Measurements from ENCODE around the gene SNRPA1. TPM values are rescaled to one million over a fixed set of nuclear protein-coding genes. Genes with fewer than 3 reads are reported as not detected.

Gene SNRPA1
- total and polyA plus RNA-seq, 2 of the 13 experiments (the other 11 are each of a cell fraction or from before 2014, with no cell fraction given) = 41.2 to 108 TPM

DNA sequence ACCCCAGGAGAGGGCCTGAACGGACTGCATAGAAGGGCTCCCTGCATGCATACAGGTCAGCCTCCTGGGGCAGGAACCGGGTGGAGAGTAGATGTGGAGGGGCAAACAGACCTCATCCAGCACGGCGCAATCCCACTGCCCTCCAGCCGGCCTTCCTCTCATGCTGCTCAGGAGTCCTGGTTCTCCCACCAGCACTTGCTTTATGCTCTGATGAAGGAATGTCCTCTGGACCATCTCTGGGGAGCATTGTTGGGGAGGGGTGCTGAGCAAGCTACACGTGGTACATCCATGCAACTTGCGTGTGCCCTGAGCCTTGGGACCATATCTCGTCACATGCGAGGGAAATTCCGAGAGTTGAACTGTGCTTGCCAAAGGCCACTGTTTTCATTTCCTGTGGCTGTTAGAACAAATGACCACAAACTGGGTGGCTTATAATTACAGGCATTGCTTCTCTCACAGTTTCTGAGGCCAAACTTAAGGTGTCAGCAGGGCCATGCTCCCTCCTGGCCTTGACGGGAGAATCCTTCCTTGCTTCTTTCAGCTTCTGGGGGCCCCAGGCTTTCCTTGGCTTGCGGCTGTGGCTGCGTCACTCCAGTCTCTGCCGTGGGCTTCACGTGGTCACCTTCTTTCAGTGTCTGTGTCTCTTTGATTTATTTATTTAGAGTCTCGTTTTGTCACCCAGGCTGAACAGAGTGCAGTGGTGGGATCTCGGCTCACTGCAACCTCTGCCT lies 30.0 kb downstream of the SNRPA1 start:
- WGBS (ENCODE audit: low lambda C conversion rate) = 61% methylated on average over 13 of the region's 17 CpGs
- ATAC-seq (peak; percentile 48), DNase-seq (ENCODE audit: low spot score) (no peak), FAIRE-seq (no peak)
- H3K4me2 ChIP-seq (ENCODE audit: low read depth, low read length) = no peak overlapping the region
- in situ Hi-C loops (cut with HindIII; ENCODE audit: extremely low pct_ligation_motif_present, low pct_unique_long_range_greater_than_20kb) (loop anchor here (25.0 kb wide), 2 partner anchors 353 to 603 kb away; partner anchors contain the start of gene LRRK1), intact Hi-C loops (cut with micrococcal nuclease; ENCODE audit: unreplicated experiment) (no loop called here)
- peaks cover 0 to 7% of the 10 kb centered on the region in 2 experiments; a peak in 3 of 5 replicates for H3K27me3 ChIP-seq (ENCODE audit: control insufficient read depth in 1 of 2, insufficient read depth in 2 of 2, low read length in 2 of 2)
- TF ChIP-seq NBN (conservative IDR thresholded peaks at IDR 0.05) (no peak), ZNF687 (CRISPR knock-in tag; IDR thresholded peaks at IDR 0.05) (0 out of 2 replicates have a peak, but pooled peaks have one; percentile 11), MYC (CRISPR knock-in tag; IDR thresholded peaks at IDR 0.05; ENCODE audit: borderline replicate concordance) (no peak), ZNF292 (CRISPR knock-in tag; IDR thresholded peaks at IDR 0.05; ENCODE audit: borderline replicate concordance, low read depth) (no peak), ZFP41 (CRISPR knock-in tag; IDR thresholded peaks at IDR 0.05; ENCODE audit: borderline replicate concordance) (no peak), ZFP37 (CRISPR knock-in tag; IDR thresholded peaks at IDR 0.05; ENCODE audit: borderline replicate concordance) (no peak), ZNF816 (CRISPR knock-in tag; IDR thresholded peaks at IDR 0.05; ENCODE audit: borderline replicate concordance) (no peak)
- TF ChIP-seq, protein P1, sequence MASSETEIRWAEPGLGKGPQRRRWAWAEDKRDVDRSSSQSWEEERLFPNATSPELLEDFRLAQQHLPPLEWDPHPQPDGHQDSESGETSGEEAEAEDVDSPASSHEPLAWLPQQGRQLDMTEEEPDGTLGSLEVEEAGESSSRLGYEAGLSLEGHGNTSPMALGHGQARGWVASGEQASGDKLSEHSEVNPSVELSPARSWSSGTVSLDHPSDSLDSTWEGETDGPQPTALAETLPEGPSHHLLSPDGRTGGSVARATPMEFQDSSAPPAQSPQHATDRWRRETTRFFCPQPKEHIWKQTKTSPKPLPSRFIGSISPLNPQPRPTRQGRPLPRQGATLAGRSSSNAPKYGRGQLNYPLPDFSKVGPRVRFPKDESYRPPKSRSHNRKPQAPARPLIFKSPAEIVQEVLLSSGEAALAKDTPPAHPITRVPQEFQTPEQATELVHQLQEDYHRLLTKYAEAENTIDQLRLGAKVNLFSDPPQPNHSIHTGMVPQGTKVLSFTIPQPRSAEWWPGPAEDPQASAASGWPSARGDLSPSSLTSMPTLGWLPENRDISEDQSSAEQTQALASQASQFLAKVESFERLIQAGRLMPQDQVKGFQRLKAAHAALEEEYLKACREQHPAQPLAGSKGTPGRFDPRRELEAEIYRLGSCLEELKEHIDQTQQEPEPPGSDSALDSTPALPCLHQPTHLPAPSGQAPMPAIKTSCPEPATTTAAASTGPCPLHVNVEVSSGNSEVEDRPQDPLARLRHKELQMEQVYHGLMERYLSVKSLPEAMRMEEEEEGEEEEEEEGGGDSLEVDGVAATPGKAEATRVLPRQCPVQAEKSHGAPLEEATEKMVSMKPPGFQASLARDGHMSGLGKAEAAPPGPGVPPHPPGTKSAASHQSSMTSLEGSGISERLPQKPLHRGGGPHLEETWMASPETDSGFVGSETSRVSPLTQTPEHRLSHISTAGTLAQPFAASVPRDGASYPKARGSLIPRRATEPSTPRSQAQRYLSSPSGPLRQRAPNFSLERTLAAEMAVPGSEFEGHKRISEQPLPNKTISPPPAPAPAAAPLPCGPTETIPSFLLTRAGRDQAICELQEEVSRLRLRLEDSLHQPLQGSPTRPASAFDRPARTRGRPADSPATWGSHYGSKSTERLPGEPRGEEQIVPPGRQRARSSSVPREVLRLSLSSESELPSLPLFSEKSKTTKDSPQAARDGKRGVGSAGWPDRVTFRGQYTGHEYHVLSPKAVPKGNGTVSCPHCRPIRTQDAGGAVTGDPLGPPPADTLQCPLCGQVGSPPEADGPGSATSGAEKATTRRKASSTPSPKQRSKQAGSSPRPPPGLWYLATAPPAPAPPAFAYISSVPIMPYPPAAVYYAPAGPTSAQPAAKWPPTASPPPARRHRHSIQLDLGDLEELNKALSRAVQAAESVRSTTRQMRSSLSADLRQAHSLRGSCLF (CRISPR knock-in tag; IDR thresholded peaks at IDR 0.05; ENCODE audit: borderline replicate concordance) = no peak
- BruUV-seq (replicated peaks) = no TSS peak
- ChIA-PET CTCF (ENCODE audit: low intra/inter-chr PET ratio, low total read pairs) (no interaction called here), POLR2A (no interaction called here)
- no peaks in the 10 kb centered on the region for H3K9me3 ChIP-seq (ENCODE audit: low read length)
- no peak overlapping the region for H3K9ac ChIP-seq (ENCODE audit: insufficient read depth, low read depth, low read length)
- H2AFZ ChIP-seq (ENCODE audit: low read length) = no peak overlapping the region
- no peaks in the 10 kb centered on the region for H3K4me1 ChIP-seq (ENCODE audit: insufficient read depth, low read length)
- no peaks in the 10 kb centered on the region for H3K79me2 ChIP-seq (ENCODE audit: insufficient read depth, low read length)
- no peak overlapping the region for H3K27ac ChIP-seq (ENCODE audit: extremely low read length, insufficient read depth, low read length)
- no peaks in the 10 kb centered on the region for H4K20me1 ChIP-seq (ENCODE audit: insufficient read depth, low read length)
- no peak overlapping the region for H3K4me3 ChIP-seq (replicated peaks in 1 of 3; ENCODE audit: insufficient read depth in 1 of 3, low read depth in 2 of 3, low read length in 3 of 3)
- no peaks in the 10 kb centered on the region for H3K36me3 ChIP-seq (replicated peaks in 1 of 2; ENCODE audit: control insufficient read depth in 1 of 2, insufficient read depth in 2 of 2, low read length in 2 of 2)

Data from HepG2 (cell line).